ENCODE results near the gene CD300LF. TPM values are rescaled to one million over a fixed set of nuclear protein-coding genes. Genes with fewer than 3 reads are reported as not detected.

The CD300LF gene
- total RNA-seq, 1 donor from 2014 or later = not detected

DNA sequence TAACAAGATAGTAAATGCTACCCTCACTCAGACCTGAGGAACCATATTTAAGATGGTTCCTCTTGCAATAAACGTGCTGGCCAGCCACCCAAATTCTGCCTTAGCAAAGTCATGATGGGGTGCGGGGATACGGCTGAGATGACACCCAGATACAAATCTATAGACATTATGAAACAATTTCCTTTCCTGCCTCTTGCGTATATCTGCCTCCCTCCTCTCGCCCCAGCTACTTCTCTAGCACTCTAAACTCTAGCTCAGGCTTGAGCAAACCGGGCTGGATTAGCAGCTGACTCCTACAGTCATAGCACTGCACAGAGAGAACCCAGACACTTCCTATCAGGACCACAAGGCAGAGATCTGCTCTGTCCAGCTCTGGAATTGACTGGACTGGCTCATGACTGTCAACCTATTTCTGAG is 22.3 kb downstream of the CD300LF start:
- Mint-ChIP-seq H3K9me3 (ENCODE audit: low read depth) (no peaks in the 10 kb centered on the region), H3K27me3 (peaks cover 41% of the 10 kb centered on the region), H3K4me1 (ENCODE audit: low read depth) (no peaks in the 10 kb centered on the region), H3K4me3 (ENCODE audit: low read depth) (no peak overlapping the region), H3K36me3 (ENCODE audit: insufficient read depth) (no peaks in the 10 kb centered on the region), H3K27ac (no peak overlapping the region)
- no peak for DNase-seq (ENCODE audit: low spot score, unreplicated experiment)
- TF ChIP-seq, protein P1, sequence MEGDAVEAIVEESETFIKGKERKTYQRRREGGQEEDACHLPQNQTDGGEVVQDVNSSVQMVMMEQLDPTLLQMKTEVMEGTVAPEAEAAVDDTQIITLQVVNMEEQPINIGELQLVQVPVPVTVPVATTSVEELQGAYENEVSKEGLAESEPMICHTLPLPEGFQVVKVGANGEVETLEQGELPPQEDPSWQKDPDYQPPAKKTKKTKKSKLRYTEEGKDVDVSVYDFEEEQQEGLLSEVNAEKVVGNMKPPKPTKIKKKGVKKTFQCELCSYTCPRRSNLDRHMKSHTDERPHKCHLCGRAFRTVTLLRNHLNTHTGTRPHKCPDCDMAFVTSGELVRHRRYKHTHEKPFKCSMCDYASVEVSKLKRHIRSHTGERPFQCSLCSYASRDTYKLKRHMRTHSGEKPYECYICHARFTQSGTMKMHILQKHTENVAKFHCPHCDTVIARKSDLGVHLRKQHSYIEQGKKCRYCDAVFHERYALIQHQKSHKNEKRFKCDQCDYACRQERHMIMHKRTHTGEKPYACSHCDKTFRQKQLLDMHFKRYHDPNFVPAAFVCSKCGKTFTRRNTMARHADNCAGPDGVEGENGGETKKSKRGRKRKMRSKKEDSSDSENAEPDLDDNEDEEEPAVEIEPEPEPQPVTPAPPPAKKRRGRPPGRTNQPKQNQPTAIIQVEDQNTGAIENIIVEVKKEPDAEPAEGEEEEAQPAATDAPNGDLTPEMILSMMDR (IDR thresholded peaks at IDR 0.05; ENCODE audit: unreplicated experiment) = no peak

DNA sequence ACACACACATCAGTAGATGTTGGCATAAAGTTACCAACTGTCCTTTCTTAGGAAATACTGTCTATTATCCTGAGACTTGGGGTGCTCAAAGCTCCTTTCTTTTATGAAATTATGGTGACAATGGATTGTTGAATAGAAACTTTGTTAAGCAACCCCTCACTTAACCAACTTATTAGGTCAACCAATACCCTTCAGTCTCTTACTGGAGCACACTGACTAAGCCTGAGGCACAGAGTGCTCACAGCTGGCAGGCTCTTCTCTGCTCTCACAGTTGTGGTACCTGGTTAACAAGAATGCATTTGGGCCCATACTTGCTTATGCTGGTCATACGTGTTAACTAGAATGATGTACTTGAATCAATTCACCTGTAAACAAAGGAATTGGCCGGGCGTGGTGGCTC is 24.8 kb downstream of the CD300LF start:
- Mint-ChIP-seq H3K4me3 (ENCODE audit: low read depth) (no peak overlapping the region), H3K9me3 (ENCODE audit: low read depth) (no peaks in the 10 kb centered on the region), H3K27ac (no peak overlapping the region), H3K36me3 (ENCODE audit: insufficient read depth) (no peaks in the 10 kb centered on the region), H3K4me1 (ENCODE audit: low read depth) (no peaks in the 10 kb centered on the region), H3K27me3 (peaks cover 28% of the 10 kb centered on the region)
- TF ChIP-seq, protein P1 (IDR thresholded peaks at IDR 0.05; ENCODE audit: unreplicated experiment) = no peak
- no peak for DNase-seq (ENCODE audit: low spot score, unreplicated experiment)

DNA sequence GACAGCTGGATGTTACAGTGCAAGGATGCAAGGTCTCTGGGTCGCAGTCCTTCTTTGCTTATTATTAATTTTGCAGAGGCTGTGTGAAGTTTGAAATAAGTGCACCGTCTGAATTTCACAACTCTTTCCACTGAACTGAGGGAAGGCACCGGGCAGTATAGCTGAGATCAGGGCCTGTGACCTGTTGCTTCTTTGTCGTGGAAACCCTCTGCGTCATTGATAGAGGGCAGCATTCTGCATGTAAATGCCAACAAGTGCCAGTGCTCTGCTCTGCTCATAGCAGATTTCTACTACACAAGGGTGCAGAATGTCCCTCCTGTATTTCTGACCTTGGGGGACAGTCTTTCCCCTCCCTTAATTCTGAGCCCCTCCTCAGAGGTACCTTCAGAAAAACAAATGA is 26.0 kb downstream of the CD300LF start:
- TF ChIP-seq, protein P1 (IDR thresholded peaks at IDR 0.05; ENCODE audit: unreplicated experiment) = no peak
- H3K4me3 Mint-ChIP-seq (ENCODE audit: low read depth) = no peak overlapping the region
- H3K36me3 Mint-ChIP-seq (ENCODE audit: insufficient read depth) = no peaks in the 10 kb centered on the region
- DNase-seq (ENCODE audit: low spot score, unreplicated experiment) = no peak
- H3K27me3 Mint-ChIP-seq = peaks cover 26% of the 10 kb centered on the region
- no peak overlapping the region for H3K27ac Mint-ChIP-seq
- H3K9me3 Mint-ChIP-seq (ENCODE audit: low read depth) = no peaks in the 10 kb centered on the region
- H3K4me1 Mint-ChIP-seq (ENCODE audit: low read depth) = no peaks in the 10 kb centered on the region

DNA sequence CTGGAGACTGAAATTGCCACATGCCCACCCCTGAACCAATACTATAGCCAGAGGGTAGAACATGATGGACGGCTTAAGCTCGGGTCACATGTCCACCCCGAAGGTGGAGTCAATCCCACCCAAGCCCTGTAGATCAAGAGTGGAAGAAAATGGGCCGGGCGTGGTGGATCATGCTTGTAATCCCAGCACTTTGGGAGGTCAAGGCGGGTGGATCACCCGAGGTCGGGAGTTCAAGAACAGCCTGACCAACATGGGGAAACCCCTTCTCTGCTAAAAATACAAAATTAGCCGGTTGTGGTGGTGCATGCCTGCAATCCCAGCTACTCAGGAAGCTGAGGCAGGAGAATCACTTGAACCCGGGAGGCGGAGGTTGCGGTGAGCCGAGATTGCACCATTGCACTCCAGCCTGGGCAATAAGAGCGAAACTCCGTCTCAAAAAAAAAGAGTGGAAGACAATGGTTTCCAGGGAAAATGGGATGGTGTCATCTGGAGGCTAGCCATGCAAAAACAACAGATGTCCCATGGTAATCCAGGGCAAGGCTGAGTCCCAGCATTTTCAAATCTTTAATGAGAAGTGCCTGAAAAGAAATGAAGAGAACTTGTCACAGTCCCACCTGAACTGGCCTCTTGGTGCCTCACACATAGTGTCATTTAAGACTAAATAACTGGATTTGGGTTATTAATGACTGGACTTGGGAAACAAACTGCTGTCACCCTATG is 30.1 kb downstream of the CD300LF start:
- Mint-ChIP-seq H3K4me1 (ENCODE audit: low read depth) (peaks cover 2% of the 10 kb centered on the region), H3K27ac (no peak overlapping the region), H3K9me3 (ENCODE audit: low read depth) (no peaks in the 10 kb centered on the region), H3K36me3 (ENCODE audit: insufficient read depth) (no peaks in the 10 kb centered on the region), H3K27me3 (peaks cover 41% of the 10 kb centered on the region), H3K4me3 (ENCODE audit: low read depth) (no peak overlapping the region)
- TF ChIP-seq, protein P1 (IDR thresholded peaks at IDR 0.05; ENCODE audit: unreplicated experiment) = no peak
- DNase-seq (ENCODE audit: low spot score, unreplicated experiment) = no peak

DNA sequence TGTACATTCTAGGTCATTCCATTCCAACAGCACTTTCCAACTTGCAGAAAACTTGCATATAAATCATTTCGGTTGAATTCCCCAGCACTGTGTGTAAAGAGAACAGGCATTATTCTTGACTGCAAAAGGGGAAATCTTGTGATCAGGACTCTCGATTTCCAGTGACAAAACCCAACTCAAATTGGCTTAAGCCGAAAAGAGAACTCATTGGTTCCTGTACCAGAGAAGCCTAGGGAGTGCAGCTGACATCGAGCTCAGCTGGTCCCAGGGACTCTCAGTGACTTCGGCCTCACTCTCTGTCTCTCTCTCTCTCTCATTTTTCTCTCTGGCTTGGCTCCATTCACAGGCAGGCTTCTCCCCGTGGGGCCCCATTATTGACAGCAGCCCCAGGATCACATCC is 30.7 kb downstream of the CD300LF start:
- Mint-ChIP-seq H3K4me3 (ENCODE audit: low read depth) (no peak overlapping the region), H3K27me3 (peaks cover 46% of the 10 kb centered on the region), H3K9me3 (ENCODE audit: low read depth) (no peaks in the 10 kb centered on the region), H3K27ac (no peak overlapping the region), H3K4me1 (ENCODE audit: low read depth) (peaks cover 2% of the 10 kb centered on the region), H3K36me3 (ENCODE audit: insufficient read depth) (no peaks in the 10 kb centered on the region)
- TF ChIP-seq, protein P1 (IDR thresholded peaks at IDR 0.05; ENCODE audit: unreplicated experiment) = no peak
- no peak for DNase-seq (ENCODE audit: low spot score, unreplicated experiment)
